ENCODE results near the gene ANKRD55.

DNA sequence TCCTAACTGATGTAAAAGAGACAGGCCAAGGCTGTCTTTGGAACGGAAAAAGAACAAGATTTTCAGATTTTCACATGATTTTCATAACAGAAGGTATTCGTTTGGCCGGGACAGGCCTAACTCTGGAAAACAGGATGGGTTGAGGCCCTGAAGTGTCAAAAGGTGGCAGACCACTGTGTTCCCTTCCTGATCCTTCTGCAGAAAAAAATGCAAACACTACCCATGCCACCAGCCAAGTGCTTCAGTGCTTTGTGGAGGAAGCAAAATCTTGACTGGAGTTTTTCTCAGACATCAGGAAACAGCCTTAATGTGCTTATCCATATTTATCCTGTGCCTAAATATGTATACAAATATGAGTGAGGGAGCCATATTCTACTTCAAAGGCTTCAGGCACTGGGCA, 124.9 kb downstream of the ANKRD55 start:
- TF ChIP-seq, protein P1, sequence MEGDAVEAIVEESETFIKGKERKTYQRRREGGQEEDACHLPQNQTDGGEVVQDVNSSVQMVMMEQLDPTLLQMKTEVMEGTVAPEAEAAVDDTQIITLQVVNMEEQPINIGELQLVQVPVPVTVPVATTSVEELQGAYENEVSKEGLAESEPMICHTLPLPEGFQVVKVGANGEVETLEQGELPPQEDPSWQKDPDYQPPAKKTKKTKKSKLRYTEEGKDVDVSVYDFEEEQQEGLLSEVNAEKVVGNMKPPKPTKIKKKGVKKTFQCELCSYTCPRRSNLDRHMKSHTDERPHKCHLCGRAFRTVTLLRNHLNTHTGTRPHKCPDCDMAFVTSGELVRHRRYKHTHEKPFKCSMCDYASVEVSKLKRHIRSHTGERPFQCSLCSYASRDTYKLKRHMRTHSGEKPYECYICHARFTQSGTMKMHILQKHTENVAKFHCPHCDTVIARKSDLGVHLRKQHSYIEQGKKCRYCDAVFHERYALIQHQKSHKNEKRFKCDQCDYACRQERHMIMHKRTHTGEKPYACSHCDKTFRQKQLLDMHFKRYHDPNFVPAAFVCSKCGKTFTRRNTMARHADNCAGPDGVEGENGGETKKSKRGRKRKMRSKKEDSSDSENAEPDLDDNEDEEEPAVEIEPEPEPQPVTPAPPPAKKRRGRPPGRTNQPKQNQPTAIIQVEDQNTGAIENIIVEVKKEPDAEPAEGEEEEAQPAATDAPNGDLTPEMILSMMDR (IDR thresholded peaks at IDR 0.05; ENCODE audit: control extremely low read depth in 1 of 3, insufficient read depth in 1 of 3, low read depth in 1 of 3, low read length in 3 of 3): no peak
- TF ChIP-seq EZH2 (IDR thresholded peaks at IDR 0.05; ENCODE audit: low read depth, low read length, severe bottlenecking) (no peak), RAD21 (IDR thresholded peaks at IDR 0.05 in 1 of 2, conservative IDR thresholded peaks at IDR 0.05 in 1 of 2; ENCODE audit: low read depth in 2 of 2, low read length in 2 of 2) (no peak), BACH1 (IDR thresholded peaks at IDR 0.05; ENCODE audit: low read length) (no peak), RXRA (IDR thresholded peaks at IDR 0.05; ENCODE audit: insufficient read depth, low read depth, low read length) (no peak), CHD2 (IDR thresholded peaks at IDR 0.05; ENCODE audit: low read length) (no peak), SUZ12 (IDR thresholded peaks at IDR 0.05; ENCODE audit: low read length) (no peak)
